Erythroblast (primary cell): ENCODE measurements around the gene SLC22A1.
"Not testable (repeated sequence)": the region's sequence is repeated elsewhere in the genome, so short reads cannot be mapped to it uniquely, and the experiment has no call there.

ENCODE experiments used
- DNase-seq, 2 experiments: peaks; one replicate each; lab custom pipeline; 2025; lab: John Stamatoyannopoulos, UW
- GATA1 ChIP-seq: IDR thresholded peaks from 2 replicates; pipeline ENCODE4 v1.6.1; 2011; ENCODE audit warnings: low read depth, mild to moderate bottlenecking, control low read depth, low read length, moderate library complexity
- POLR2A ChIP-seq: IDR thresholded peaks from 2 replicates; pipeline ENCODE4 v1.6.1; 2011; ENCODE audit warnings: mild to moderate bottlenecking, low read length

The SLC22A1 gene

DNA sequence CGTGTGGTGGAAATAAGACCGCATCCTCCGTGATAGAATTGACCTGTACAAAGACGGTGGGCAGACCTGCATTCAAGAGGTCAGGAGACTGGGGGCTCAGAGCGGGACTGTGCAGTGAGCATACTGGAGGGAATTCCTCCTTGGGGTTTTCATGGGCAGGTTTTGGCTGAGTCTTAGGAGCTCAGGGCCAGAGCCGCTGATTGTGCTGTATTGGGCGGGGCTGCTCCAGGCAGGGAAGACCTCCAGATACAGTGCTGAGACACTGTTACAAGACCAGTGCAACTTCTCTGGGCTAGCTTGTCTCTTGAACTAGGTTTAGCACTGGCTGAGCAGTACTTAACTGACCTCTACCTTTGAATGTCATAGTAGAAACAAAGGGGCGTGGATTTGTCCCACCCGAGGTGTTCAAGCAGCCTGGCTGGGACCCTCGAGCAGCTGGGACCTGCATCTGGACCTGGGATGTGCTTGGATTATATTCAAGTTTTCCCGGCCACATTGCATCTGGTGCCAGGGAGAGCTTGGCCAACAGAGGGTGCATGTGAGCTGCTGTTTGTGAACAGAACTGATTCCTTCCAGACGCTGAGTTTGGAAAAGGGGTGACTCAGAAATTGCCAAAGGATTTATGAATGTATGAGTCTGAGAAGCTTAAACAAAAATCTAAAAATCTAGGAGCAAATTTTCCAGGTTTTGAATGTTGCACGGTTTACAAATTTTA is 33.4 kb upstream of the SLC22A1 start:
- peak; percentile 19 to 62 for DNase-seq
- no peak for TF ChIP-seq GATA1
- no peak for TF ChIP-seq POLR2A

DNA sequence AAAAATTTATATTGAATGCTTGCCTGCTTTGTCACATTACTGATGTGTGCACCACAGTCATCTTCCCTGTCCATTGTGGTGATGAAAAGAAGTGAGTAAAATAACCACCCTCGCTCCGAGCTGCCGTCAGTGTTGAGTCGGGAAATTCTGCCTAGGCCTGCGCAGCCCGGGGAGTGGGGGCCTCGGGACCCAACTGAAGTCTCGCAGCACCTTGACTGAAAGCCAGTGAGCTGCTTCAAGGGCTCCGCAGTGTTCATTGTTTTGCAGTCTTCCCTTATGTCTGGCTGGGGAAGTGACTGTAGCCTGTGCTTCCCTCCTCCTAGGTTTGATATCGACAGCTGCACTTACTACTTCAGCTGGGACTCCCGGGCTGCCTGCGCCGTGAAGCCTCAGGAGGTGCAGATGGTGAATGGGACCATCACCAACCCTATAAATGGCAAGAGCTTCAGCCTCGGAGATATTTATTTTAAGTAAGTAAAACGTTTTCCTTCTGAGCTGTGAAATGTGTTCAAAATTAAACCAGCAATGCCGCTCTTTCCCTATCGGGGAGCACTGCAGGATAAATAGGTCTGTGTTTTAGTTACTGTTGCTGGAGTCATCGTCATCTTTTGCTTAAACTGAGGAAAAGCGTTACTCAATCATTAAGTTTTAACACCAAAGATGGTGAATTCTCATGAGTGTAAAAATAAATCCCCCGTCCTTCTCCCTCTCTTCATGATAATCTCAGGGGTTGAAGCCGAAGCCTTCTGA is 32.7 kb upstream of the SLC22A1 start:
- DNase-seq: no peak
- no peak for TF ChIP-seq GATA1
- TF ChIP-seq POLR2A: no peak

DNA sequence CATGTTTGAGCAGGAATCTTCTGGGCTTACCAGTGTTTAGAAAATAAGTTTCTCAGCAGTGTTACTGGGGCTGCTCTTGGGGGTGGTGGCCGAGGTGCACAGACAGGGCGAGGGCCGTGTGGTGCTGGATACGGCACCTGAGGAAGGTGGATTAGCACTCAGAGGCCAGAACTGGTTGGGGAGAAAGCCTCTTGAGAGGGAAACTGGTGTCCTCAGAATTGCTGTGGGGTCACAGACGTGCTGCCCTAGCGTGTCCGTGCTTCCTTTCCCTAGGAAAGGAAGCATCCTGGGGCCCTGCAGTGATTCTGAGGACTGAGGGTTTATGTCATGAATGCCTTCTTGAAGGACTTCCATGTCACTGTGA is 32.1 kb upstream of the SLC22A1 start:
- TF ChIP-seq GATA1 (no peak), POLR2A (no peak)
- no peak for DNase-seq

DNA sequence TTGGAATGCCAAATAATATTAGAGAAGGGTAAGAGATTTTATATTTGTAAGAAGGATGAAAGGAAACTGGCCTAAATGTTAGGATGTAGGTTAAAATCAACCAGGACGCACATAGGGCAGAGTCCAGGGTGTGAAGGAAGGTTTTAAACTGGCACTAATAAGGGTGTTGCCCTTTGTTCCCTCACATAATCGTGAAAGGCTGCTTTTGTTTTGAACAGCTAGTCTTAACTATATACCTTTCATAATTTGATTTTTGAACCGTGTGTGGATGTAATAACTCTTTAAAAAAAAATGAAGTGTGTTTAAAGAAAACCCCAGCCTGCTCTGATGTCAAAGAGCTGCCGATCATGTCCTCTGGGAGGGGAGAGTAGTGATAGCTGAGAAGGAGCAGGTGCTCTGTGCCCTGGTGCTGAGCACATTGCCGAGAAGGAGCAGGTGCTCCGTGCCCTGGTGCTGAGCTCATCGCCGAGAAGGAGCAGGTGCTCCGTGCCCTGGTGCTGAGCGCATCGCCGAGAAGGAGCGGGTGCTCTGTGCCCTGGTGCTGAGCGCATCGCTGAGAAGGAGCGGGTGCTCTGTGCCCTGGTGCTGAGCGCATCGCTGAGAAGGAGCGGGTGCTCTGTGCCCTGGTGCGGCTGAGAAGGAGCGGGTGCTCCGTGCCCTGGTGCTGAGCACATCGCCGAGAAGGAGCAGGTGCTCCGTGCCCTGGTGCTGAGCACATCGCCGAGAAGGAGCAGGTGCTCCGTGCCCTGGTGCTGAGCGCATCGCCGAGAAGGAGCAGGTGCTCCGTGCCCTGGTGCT is 31.0 kb upstream of the SLC22A1 start:
- not testable (repeated sequence) for DNase-seq

DNA sequence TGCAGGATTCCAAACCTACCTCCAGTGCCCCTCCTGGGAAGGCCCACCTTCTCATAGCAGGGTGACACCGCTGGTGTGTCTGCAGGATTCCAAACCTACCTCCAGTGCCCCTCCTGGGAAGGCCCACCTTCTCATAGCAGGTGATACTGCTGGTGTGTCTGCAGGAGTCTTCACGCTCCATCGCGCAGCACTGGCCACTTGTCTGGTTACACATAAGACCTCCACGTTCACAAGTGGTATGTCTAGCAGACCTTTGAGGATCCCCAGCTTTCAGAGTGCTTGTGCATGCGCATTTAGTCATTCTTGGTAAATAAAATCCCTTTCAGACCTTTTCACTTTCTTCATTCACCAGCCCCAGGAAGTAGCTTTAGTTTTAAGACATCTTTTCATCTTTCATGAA is 29.4 kb upstream of the SLC22A1 start:
- DNase-seq: not testable (repeated sequence)

DNA sequence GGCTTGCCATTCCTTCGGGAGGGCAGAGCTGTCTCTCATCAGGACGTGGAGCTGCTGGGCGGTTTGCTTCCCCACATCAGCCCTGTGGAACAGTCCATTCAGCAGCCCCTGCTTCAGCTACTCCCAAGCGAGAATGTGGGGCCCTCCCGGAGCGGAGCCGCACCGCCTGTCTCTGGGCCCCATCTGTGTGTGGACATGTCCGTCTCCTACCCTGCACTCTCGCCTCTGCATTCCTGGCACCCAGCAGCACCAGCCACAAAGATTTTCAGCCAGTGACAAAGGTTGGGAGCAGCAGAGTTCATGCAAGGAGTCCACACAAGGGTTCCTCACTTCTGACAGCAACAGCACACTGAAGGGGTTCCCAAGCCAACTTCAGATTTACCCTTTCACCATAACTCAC is 29.0 kb upstream of the SLC22A1 start:
- no peak for DNase-seq
- TF ChIP-seq GATA1 (no peak), POLR2A (no peak)

DNA sequence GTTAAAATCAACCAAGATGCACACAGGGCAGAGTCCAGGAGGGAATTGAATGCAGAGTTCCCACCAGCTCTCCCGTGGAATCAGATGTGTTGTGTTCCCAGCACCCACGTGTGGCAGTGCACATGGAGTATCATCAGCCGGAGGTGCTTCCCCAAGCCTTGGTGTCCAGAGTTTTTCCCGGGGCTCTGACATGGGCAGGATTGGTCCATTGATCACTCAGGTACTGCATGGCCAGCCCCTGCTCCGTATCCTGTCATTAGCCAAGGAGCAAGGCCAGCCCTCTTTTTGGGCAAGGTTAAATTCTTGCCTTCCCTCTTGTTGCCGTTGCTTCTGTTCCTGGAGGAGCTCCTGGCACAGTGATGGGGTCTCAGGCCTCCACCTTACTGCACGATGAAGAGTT is 28.6 kb upstream of the SLC22A1 start:
- TF ChIP-seq POLR2A (no peak), GATA1 (no peak)

DNA sequence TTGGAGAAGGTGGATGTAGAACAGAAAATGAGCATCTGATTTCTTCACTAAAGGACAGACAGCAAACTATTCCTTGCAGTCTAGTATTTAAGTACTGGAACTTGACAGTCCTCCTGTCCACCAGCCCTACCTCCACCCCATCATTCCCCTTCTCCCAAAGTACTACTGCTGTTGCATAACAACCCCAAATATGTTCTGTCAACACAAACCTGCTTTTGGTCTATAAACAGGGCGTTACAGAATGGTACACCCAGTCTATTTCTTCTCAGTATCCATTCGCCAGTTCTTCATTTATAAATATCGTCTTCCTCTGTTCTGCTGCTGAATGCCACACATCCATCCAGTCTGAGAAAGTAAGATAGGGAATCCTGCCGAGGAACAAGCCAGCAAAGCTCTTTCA is 27.7 kb upstream of the SLC22A1 start:
- no peak for DNase-seq
- no peak for TF ChIP-seq GATA1
- TF ChIP-seq POLR2A: no peak

More for the DNA sequence above, 28.6 kb upstream of the SLC22A1 start:
- DNase-seq: no peak

DNA sequence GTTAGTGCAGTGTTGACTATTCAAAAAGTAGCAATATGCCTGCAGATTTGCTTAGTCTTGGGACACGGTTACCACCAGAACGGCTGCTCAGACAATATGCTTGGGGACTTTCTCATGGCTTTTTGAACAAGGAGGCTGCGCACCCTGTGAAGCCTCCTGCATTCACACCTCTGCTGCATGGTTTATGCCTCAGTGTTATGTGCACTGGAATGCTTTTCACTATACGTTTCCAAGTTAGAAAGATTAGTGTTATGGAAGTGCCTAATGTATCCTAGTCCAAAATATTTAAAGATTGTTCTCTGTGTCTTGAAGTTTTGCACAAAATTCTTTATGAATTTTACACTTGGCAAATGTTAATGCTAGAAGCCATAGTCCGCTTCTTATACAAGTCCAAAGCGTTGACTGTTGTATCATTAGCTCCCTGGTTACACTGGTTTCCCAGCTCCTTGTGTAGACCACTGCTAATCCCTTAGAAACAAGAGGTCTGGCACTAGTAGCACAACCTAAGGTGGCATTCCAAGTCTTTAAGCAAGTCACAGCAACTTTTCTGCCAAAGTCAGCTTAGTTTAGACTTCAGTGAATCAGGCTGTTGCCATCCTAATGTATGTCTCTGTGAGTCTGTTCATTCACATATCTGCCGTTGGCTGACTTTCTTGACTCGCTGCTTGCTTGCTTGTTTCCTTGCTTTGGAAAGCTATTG is 26.3 kb upstream of the SLC22A1 start:
- TF ChIP-seq POLR2A (no peak), GATA1 (no peak)
- DNase-seq: no peak

DNA sequence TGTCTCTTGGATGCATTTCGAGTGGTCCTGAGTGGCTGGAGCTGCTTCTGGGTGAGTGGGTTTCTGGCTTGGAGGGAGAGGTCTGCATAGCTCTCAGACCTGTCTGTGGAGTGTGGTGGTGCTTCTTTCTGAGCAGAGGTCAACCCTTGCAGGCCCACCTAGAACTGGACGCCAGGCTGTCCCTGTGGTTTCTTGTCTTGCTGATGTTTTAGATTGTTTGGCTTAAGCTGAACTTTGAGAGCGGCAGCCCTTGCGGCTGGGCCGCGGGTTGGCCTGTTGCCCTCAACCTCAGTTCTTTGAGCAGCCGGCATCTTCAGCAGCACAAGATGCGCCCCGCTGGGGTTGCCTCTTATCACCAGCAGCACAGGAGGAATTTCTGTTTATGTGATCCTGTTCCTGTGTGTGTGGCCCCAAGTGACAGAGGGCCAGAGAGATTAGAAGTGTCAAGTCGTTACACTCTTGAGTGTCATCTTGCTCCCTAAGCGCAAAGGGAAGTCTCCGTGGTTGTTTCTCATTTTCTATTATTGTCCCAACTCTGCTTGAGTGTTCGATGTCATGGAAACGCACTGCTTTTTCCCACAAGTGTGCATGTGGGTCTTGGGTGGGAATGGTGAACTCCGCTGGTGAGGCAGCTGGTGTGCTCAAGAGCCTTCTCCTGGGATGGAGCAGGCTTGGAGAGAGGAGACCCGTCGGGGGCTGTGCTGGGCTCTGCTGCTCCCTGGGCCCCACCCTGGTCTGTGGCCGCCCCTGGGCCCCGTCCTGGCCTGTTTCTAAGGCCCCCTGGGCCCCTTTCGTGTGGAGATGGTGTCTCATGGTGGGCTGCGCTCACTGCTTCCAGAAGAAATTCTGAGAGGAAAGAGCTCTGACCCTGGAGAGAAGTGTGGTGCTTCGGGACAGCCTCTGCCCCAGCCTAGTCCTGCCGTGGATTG is 20.1 kb upstream of the SLC22A1 start:
- TF ChIP-seq GATA1 (peak; percentile 88), POLR2A (peak; percentile 47)
- DNase-seq: peak; percentile 95 to 98

DNA sequence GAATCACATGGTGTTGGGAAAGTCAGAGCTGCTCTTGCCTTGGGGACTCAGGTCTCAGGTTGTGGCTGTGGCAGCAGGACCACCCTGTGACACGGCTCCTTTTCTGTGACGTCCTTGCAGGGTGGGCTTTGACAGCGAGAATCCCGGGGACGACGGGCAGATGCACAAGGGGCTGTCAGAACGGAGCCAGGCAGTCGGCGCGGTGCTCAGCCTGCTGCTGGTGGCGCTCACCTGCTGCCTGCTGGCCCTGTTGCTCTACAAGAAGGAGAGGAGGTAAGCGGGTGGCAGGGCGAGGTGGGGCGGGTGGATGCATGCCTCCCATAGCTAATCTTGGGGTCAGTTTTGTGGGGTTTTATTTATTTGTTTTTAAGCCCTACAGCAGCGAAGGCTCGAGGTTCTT is 19.2 kb upstream of the SLC22A1 start:
- DNase-seq: peak in 1 of 2 experiments; percentile 52

DNA sequence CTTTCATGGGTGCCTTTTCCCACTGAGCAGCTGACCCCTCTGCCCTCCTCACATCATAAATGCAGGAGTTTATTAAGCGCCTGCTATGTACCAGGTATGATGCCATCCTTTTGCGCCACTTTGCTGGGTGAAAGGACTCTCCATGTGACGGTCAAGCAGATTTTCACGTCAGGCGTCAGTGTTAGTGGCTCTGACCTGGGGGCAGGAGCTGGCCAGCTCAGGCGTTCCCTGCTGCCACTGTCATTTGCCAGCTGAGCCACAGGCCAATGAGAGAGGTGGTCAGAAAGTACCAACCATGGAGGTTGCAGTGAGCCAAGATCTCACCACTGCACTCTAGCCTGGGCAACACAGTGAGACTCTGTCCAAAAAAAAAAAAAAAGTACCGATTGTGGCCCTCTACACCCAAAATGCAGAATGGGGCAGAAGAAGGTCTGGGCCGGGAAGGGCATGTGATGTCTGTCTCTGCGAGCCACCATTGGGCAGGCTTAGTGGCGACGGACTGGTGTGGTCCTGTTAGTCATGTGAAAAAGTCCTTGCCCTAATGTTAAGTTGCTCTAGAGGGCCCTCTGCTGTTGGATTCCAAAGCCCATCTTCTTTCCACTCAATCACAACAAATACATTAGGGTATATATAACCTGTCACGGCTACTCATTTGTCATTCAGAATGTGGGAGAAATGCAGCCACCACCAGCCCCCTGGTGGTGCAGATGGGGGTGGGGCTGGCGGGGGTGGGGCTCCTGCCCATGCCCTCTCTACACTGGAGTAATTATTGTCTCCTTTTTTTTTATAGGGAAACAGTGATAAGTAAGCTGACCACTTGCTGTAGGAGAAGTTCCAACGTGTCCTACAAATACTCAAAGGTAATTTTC is 18.4 kb upstream of the SLC22A1 start:
- DNase-seq: peak; percentile 73 to 82
- TF ChIP-seq GATA1 (no peak), POLR2A (no peak)

More for the DNA sequence above, 19.2 kb upstream of the SLC22A1 start:
- TF ChIP-seq GATA1 (no peak), POLR2A (no peak)
